ENCODE measurements around the gene AP5Z1.

The AP5Z1 gene

GRCh38 chr7:4805110-4805983 lies 29.9 kb downstream of the AP5Z1 start:
- DNase-seq, result no peak

- no peak for DNase-seq
These were observed 30.5 kb downstream of the AP5Z1 start for GRCh38 chr7:4805984-4806300.

GRCh38 chr7:4806983-4807597 lies 31.7 kb downstream of the AP5Z1 start:
- DNase-seq, result no peak

- no peak for DNase-seq
These were observed 32.2 kb downstream of the AP5Z1 start for GRCh38 chr7:4807598-4808016.

- DNase-seq, result no peak
These were observed 32.6 kb downstream of the AP5Z1 start for GRCh38 chr7:4808026-4808425.

GRCh38 chr7:4808565-4808964 lies 33.1 kb downstream of the AP5Z1 start:
- no peak for DNase-seq

- DNase-seq, result no peak
These were observed 33.7 kb downstream of the AP5Z1 start for GRCh38 chr7:4809091-4809591.

- DNase-seq, result no peak
These were observed 34.2 kb downstream of the AP5Z1 start for GRCh38 chr7:4809666-4810065.

GRCh38 chr7:4814433-4814832 lies 39.0 kb downstream of the AP5Z1 start:
- DNase-seq, result no peak

GRCh38 chr7:4815121-4815520 lies 39.7 kb downstream of the AP5Z1 start:
- DNase-seq, result no peak

GRCh38 chr7:4815609-4816418 lies 40.4 kb downstream of the AP5Z1 start:
- DNase-seq, result no peak

- DNase-seq, result no peak
These were observed 41.1 kb downstream of the AP5Z1 start for GRCh38 chr7:4816419-4817080.

- no peak for DNase-seq
These were observed 41.9 kb downstream of the AP5Z1 start for GRCh38 chr7:4817178-4817901.

- DNase-seq, result no peak
These were observed 42.8 kb downstream of the AP5Z1 start for GRCh38 chr7:4818000-4818794.

GRCh38 chr7:4819560-4820404 lies 44.4 kb downstream of the AP5Z1 start:
- no peak for DNase-seq

GRCh38 chr7:4820405-4820966 lies 45.1 kb downstream of the AP5Z1 start:
- no peak for DNase-seq

- DNase-seq, result no peak
These were observed 45.6 kb downstream of the AP5Z1 start for GRCh38 chr7:4820967-4821471.

- DNase-seq, result no peak
These were observed 47.3 kb downstream of the AP5Z1 start for GRCh38 chr7:4822677-4823076.

- DNase-seq, result no peak
These were observed 48.2 kb downstream of the AP5Z1 start for GRCh38 chr7:4823441-4824119.
